B cell (primary cell): ENCODE measurements around the gene DHX8.
"Not testable (repeated sequence)": the region's sequence is repeated elsewhere in the genome, so short reads cannot be mapped to it uniquely, and the experiment has no call there.

Source experiments
- EZH2 ChIP-seq: IDR thresholded peaks from 2 replicates; pipeline ENCODE4 v1.6.1; 2012; ENCODE audit warnings: borderline replicate concordance, low read depth, mild to moderate bottlenecking, moderate library complexity, low read length; ENCODE audit not compliant: insufficient read depth, poor library complexity, severe bottlenecking
- TF ChIP-seq, protein P1 (sequence below): fragments of 200-600 bp; IDR thresholded peaks from one replicate; pipeline ENCODE4 v1.8.0; 2022; ENCODE audit warnings: antibody characterized with exemption, mild to moderate bottlenecking

DNA sequence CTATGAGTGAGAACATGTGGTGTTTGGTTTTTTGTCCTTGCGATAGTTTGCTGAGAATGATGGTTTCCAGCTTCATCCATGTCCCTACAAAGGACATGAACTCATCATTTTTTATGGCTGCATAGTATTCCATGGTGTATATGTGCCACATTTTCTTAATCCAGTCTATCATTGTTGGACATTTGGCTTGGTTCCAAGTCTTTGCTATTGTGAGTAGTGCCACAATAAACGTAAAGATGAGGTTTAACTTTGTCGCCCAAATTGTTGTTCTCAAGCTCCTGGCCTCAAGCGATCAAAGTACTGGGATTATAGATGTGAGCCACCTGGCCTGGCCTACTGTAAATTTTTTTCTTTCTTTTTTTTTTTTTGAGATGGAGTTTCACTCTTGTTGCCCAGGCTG is 21.2 kb upstream of the DHX8 start:
- TF ChIP-seq, protein P1, sequence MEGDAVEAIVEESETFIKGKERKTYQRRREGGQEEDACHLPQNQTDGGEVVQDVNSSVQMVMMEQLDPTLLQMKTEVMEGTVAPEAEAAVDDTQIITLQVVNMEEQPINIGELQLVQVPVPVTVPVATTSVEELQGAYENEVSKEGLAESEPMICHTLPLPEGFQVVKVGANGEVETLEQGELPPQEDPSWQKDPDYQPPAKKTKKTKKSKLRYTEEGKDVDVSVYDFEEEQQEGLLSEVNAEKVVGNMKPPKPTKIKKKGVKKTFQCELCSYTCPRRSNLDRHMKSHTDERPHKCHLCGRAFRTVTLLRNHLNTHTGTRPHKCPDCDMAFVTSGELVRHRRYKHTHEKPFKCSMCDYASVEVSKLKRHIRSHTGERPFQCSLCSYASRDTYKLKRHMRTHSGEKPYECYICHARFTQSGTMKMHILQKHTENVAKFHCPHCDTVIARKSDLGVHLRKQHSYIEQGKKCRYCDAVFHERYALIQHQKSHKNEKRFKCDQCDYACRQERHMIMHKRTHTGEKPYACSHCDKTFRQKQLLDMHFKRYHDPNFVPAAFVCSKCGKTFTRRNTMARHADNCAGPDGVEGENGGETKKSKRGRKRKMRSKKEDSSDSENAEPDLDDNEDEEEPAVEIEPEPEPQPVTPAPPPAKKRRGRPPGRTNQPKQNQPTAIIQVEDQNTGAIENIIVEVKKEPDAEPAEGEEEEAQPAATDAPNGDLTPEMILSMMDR: not testable (repeated sequence)
- not testable (repeated sequence) for TF ChIP-seq EZH2
